Stimulated activated CD4-positive, alpha-beta T cell treated with anti-CD3 and anti-CD28 coated beads, Interleukin-1b, Interleukin-23, amount 100 ng/mL, for 48 hours (primary cell): ENCODE measurements around the gene NFATC2.

Source experiments
- DNase-seq: peaks from one replicate; pipeline ENCODE4 v3.0.0-alpha.2; 2020

NFATC2 gene

GRCh38 chr20:51512645-51513044, 29.9 kb downstream of the NFATC2 start:
- DNase-seq: no peak

DNA sequence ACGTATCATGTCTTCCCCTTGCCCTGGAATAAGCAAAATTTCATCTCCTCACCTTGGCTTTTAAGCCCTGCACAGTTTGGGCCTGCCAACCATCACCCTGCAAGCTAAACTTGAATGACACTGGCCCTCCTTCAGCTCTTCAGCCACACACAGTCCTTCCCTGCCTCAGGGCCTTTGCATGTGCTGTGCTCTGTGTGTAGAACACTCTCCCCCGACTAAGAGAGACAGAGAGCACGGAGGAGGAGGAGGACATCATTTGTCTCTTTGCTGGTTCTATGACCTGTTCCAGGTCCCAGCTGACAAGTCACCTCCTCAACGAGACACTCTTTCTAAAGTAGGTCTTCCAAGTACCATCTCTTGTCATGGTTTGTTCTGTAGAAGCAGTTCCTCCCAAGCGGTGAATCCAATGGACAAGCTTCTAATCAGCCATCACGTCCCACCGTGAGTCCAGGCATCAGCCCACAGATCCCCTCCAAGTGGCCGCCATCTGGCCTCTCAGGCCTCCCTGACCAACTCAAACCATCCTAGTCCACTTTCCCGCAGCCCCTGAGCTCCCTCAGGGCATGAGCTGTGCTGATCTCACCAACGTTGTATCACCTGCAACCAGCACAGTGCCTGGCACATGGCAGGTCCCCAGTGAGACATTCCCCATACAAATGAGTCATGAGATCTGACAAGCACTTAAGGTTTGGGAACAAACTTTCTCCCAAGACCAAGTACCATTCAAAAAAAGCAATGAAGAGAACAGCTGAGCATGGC, 30.5 kb downstream of the NFATC2 start:
- peak; percentile 46 for DNase-seq

DNA sequence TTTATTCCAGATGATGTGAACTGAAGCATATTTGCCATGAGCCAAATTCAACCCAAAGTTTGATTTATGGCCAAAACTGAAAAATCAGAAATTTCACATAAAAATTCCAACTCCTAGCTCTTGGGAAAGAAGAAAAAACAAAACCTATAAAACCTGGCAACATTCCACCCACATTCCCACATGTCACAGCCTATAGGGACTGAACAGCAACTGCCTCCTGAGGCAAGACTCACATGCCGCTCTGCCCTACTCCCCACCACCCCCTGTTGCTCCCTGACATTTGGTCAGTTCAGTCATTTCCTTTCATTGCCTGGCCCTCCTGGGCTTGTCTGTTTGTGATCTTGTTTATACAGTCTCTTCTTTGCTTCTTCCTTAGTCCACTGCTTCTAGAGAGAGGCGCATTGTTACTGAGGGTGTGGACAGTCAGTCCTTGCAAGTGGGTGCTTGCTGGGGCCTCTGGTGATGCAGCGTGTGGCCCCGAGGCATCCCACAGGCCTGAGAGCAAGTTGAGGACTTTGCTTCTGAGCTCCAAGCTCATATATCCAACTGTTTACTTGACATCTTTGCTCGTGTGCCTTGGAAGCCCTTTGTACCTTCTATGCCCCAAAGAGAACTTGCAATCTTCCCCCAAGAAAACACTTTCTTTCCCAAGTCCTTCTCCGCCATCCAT, 31.4 kb downstream of the NFATC2 start:
- DNase-seq: no peak

DNA sequence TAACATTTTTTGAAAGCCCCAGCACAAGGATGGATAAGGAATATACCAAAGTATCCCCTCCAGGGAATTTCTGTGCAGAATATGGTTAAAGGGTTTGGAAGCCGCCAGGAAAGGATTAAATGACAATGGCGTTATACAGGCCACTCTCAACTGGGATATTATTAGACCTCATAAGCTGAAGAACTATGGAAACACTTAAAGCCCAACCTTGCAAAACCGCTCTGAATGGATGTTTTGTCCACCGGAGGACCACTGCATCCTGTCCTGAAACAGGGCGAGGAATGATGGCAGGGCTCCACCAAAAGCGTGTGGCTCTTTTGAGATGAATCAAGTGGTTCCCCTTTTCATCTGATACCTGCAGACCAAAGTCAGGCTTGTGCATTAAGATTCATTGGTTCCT, 32.4 kb downstream of the NFATC2 start:
- DNase-seq: no peak

DNA sequence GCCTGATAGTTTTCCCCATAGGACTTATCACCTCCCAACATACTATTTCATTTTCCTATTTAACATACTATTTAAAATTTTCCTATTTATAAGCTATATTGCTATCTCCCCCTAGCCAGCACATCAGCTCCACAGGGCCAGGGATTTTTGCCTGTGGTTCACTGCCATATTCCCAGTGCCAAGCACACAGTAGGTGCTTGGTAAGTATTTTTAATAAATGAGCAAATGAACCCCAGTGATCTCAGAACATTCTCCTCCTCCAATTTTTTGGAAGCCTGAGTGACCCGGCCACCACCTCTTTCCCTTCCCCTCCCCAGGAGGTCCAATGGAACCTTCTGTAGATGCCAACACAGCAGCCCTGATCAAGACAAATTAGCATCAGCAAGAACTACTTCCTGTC, 33.3 kb downstream of the NFATC2 start:
- no peak for DNase-seq

DNA sequence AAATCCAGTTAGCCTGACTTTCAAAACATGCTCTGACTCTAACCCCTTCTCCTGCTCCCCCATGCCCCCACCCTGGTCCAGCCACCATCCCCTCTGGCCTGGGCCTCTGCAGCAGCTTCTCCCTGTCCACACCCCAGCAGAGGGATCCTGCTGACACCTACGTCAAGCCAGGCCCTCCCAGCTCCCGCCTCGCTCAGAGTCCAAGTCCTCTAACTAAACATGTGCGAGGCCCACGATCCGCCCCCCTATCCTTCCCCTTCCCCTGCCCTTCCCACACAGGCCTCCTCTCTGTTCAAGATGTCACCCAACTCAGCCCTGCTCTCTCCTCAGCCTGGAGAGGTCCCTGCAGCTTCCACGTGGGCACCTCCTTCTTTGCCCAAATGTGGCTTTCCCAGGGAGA, 33.7 kb downstream of the NFATC2 start:
- DNase-seq: no peak

- DNase-seq: no peak
Measured at GRCh38 chr20:51508158-51508557, 34.4 kb downstream of the NFATC2 start.

DNA sequence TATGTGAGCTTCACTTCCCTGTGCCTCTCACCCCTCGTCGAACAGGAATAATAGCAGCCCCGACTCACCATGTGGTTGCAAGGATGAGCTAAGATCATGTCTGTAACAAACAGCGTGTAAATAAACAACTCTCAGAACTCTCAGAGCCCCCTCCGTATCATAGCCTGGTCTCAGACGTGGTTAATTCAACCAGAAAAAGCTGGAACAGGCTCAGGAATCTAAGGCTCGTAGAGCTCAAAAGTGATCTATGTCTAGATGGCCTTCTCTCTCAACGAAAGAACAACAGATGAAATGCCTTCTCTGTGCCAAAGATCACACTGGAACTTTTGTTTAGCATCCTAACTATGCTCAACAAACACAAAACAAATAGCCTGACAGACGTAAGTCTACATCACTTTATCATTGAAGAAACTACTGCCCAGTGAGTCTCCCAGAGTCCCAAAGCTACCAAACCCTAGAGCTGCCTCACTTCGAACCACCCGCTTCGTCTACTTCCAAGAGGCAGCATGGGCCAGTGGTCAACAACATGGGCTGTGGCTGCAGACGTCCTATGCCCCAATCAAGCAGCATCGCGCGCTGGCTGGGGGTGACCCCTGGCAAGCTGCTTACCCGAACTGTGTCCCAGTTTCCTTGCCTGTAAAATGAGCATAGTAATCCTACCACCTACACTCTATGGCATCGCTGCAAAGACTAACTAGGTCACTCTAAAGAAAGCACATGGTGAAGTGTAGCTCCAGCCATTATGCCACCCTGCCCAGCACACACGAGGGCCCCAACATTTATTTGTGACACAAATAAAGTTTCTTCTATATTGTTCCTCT, 35.1 kb downstream of the NFATC2 start:
- no peak for DNase-seq

GRCh38 chr20:51506527-51507215, 35.8 kb downstream of the NFATC2 start:
- DNase-seq: no peak

GRCh38 chr20:51505566-51505965, 37.0 kb downstream of the NFATC2 start:
- DNase-seq: no peak

DNA sequence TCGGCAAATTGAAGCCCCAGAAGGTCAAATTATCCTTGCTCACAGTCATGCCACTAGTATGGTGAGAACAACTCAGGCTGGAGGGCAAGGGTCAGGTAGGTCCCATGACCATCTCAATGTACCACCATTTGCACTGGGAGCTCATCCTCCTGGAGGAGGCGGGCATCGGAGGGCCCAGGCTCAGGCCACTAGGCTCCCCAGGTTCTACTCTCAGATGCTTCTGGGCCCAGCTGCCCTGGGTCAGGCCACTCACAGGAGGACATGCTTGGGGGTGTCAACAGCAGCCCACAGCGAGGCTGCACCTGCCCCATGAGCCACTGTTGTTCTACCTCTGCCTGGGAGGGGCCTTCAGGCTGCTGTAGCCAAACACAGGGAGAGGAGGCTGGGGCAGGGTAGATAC, 39.1 kb downstream of the NFATC2 start:
- DNase-seq: no peak

DNA sequence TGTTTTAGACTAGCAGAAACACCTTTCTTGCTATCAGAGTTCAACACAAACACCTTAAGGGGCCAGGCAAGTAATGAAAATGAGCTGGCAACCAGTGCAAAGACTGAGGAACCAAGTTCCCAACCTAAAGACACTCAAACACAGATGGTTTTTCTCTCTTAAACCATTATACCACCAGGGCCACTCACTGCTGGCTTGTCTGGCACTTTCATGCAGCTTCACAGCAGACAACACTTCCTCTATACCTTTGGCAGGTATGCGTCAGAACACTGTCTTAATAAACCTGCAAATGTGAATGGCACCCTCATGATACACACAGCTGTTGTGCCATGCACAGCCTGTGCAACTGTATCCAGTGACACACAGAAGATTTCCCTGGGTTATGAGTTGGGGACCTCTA, 41.6 kb downstream of the NFATC2 start:
- peak; percentile 47 for DNase-seq

- DNase-seq: peak; percentile 56
Measured at GRCh38 chr20:51500311-51500710, 42.2 kb downstream of the NFATC2 start.

GRCh38 chr20:51498765-51499540, 43.6 kb downstream of the NFATC2 start:
- no peak for DNase-seq

DNA sequence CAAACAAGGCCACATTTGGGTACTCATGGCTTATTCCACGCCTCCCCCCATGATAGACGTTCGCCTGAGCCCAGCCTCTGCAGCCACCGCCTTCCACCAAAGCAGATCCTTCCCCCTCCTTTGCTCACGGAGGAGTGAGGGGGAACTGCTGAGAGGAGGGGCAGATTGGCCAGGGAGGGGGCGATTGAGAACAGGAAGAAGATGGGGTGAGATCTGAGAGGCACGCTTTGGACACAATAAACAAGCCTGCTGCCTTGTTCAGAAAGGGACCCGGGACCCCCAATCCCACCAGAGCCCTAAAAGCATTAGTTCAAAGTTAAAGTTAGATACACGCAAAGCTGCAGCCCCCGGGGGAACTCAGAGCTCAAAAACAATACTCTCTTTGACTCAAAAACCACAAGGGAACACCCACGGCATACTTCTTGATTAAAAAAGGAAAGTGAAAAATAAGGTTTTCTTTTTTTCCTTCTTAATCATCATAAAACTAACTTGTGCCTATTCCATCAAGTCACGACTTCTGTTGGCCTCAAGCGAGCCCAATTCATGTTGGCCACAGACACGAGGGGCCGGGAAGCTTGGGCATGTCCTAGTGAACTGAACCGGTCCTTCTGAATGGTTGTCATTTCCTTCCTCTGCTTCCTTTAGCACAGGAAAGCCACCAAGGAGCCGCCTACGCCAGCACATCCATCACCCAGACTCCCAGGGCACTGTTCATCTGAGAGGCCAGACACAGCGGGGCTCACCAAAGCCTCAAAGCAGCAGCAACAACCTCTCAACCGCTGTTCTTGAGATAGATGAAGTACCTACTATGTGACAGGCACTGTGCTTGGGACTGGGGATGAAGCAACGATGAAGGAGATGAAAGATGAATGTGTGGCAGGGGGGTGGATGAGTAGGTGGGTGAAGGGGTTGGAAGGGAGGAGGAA, 44.7 kb downstream of the NFATC2 start:
- DNase-seq: peak; percentile 64

DNA sequence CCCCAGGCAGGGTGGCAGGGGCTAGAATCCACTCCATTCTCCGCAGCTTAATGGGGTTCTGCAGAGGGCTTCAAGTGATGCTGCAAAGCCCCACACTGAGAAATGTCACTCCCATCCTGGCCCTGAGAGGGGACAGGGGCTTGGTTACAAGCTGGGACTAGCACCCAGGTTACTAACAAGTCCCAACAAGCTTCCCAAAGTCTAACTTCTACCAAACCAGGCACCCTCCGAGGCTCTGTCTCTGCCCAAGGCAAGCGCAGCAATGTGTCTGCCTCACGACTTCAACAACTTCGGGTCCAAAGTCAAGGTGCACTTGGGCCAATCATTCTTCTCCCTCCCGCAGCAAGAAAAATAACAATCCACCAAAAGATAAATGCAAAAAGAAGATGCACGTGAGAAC, 45.6 kb downstream of the NFATC2 start:
- DNase-seq: no peak

DNA sequence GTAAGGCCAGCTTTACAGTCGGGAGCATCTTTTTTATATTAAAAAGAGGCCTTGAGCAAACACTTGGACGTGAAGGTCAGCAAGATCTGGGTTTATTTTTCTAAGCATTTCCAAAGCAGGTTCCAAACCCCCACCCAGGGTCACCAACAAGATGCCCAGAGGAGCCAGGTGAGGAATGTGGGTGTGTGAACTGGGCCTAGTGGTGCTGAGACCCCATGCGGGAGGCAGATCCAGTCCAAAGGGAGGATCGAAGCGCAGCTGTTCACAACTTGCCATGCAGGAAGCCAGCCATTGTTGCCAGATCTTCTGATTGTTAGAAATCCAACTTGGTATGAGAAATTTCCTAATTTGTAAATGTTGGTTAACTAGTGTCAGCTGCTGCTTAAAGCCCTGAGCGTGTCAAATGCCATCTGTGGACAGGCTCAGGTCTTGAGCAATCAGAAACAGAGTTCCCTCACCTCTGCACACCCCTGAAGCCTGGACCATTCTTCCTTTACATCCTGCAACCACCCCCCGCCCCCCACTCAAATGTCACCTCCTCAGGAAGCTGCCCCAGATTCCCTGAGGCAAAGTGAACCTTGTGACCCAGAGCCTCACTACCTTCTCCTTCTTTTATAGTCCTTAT, 46.5 kb downstream of the NFATC2 start:
- DNase-seq: no peak

- no peak for DNase-seq
Measured at GRCh38 chr20:51495291-51495690, 47.2 kb downstream of the NFATC2 start.

GRCh38 chr20:51494241-51495110, 48.0 kb downstream of the NFATC2 start:
- peak; percentile 57 for DNase-seq

- DNase-seq: peak; percentile 75
Measured at GRCh38 chr20:51493346-51493791, 49.1 kb downstream of the NFATC2 start.
